ENCODE results near the gene UBE2H.
"Not testable (repeated sequence)": the region's sequence is repeated elsewhere in the genome, so short reads cannot be mapped to it uniquely, and the experiment has no call there.

UBE2H gene

GRCh38 chr7:129896568-129897382 lies 56.0 kb downstream of the UBE2H start:
- peaks cover 14% of the 10 kb centered on the region for H3K36me3 ChIP-seq (ENCODE audit: insufficient read depth, insufficient read length, low read length)
- no peaks in the 10 kb centered on the region for H3K27me3 ChIP-seq (ENCODE audit: insufficient read depth, insufficient read length)
- DNase-seq (ENCODE audit: low read depth, low spot score): no peak
- no peak overlapping the region for H3K9ac ChIP-seq (ENCODE audit: insufficient read length, low read depth)
- no peak for TF ChIP-seq YY1 (IDR thresholded peaks at IDR 0.05; ENCODE audit: insufficient read depth, insufficient read length)
- TF ChIP-seq SUZ12 (IDR thresholded peaks at IDR 0.05; ENCODE audit: extremely low read depth, insufficient read depth, insufficient read length): no peak
- no peak for TF ChIP-seq ZNF274 (IDR thresholded peaks at IDR 0.05; ENCODE audit: low read depth, low read length)
- no peak overlapping the region for H3K4me3 ChIP-seq (ENCODE audit: insufficient read length, low read depth)
- H3K4me1 ChIP-seq (ENCODE audit: insufficient read depth, insufficient read length): no peaks in the 10 kb centered on the region
- H3K9me3 ChIP-seq (ENCODE audit: insufficient read depth, low read length): no peaks in the 10 kb centered on the region

GRCh38 chr7:129894184-129894583 lies 58.6 kb downstream of the UBE2H start:
- DNase-seq (ENCODE audit: low read depth, low spot score); H3K9ac ChIP-seq (ENCODE audit: insufficient read length, low read depth); H3K36me3 ChIP-seq (ENCODE audit: insufficient read depth, insufficient read length, low read length); H3K4me3 ChIP-seq (ENCODE audit: insufficient read length, low read depth); H3K27me3 ChIP-seq (ENCODE audit: insufficient read depth, insufficient read length); H3K9me3 ChIP-seq (ENCODE audit: insufficient read depth, low read length); H3K4me1 ChIP-seq (ENCODE audit: insufficient read depth, insufficient read length): not testable (repeated sequence)

- no peaks in the 10 kb centered on the region for H3K4me1 ChIP-seq (ENCODE audit: insufficient read depth, insufficient read length)
- no peaks in the 10 kb centered on the region for H3K27me3 ChIP-seq (ENCODE audit: insufficient read depth, insufficient read length)
- no peak overlapping the region for H3K4me3 ChIP-seq (ENCODE audit: insufficient read length, low read depth)
- peaks cover 11% of the 10 kb centered on the region for H3K36me3 ChIP-seq (ENCODE audit: insufficient read depth, insufficient read length, low read length)
- no peak overlapping the region for H3K9ac ChIP-seq (ENCODE audit: insufficient read length, low read depth)
- TF ChIP-seq ZNF274 (IDR thresholded peaks at IDR 0.05; ENCODE audit: low read depth, low read length): no peak
- TF ChIP-seq YY1 (IDR thresholded peaks at IDR 0.05; ENCODE audit: insufficient read depth, insufficient read length): no peak
- no peak for TF ChIP-seq SUZ12 (IDR thresholded peaks at IDR 0.05; ENCODE audit: extremely low read depth, insufficient read depth, insufficient read length)
- no peak for DNase-seq (ENCODE audit: low read depth, low spot score)
- no peaks in the 10 kb centered on the region for H3K9me3 ChIP-seq (ENCODE audit: insufficient read depth, low read length)
These were observed 62.7 kb downstream of the UBE2H start for GRCh38 chr7:129890090-129890489.

- TF ChIP-seq ZNF274 (IDR thresholded peaks at IDR 0.05; ENCODE audit: low read depth, low read length): no peak
- no peak for TF ChIP-seq YY1 (IDR thresholded peaks at IDR 0.05; ENCODE audit: insufficient read depth, insufficient read length)
- TF ChIP-seq SUZ12 (IDR thresholded peaks at IDR 0.05; ENCODE audit: extremely low read depth, insufficient read depth, insufficient read length): no peak
- no peak overlapping the region for H3K4me3 ChIP-seq (ENCODE audit: insufficient read length, low read depth)
- H3K9me3 ChIP-seq (ENCODE audit: insufficient read depth, low read length): no peaks in the 10 kb centered on the region
- no peaks in the 10 kb centered on the region for H3K4me1 ChIP-seq (ENCODE audit: insufficient read depth, insufficient read length)
- no peaks in the 10 kb centered on the region for H3K27me3 ChIP-seq (ENCODE audit: insufficient read depth, insufficient read length)
- peaks cover 8% of the 10 kb centered on the region for H3K36me3 ChIP-seq (ENCODE audit: insufficient read depth, insufficient read length, low read length)
- no peak for DNase-seq (ENCODE audit: low read depth, low spot score)
- H3K9ac ChIP-seq (ENCODE audit: insufficient read length, low read depth): no peak overlapping the region
These were observed 63.5 kb downstream of the UBE2H start for GRCh38 chr7:129889133-129889844.

DNA sequence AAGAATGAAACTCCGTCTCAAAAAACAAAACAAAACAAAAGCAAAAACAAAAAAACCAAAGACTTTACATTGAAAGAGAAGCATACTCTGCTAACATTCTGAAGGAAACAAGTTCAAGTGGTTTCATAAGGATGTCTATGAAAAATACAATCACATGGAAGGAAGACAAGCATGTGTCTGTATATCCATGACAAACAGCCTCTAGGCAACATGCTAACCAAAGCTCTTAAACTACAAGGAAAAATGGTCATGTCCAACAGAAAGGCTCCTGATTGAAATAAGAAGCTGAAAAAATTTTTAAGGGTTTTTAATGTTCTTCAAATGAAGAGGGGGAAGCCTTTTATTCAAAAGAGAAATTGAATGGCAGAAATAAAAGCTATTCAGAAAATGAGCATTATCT lies 64.9 kb downstream of the UBE2H start:
- DNase-seq (ENCODE audit: low read depth, low spot score): no peak
- Histone ChIP-seq H3K9ac (ENCODE audit: insufficient read length, low read depth) (no peak overlapping the region), H3K27me3 (ENCODE audit: insufficient read depth, insufficient read length) (no peaks in the 10 kb centered on the region), H3K4me3 (ENCODE audit: insufficient read length, low read depth) (no peak overlapping the region), H3K4me1 (ENCODE audit: insufficient read depth, insufficient read length) (no peaks in the 10 kb centered on the region), H3K9me3 (ENCODE audit: insufficient read depth, low read length) (no peaks in the 10 kb centered on the region), H3K36me3 (ENCODE audit: insufficient read depth, insufficient read length, low read length) (peaks cover 8% of the 10 kb centered on the region)
- TF ChIP-seq ZNF274 (IDR thresholded peaks at IDR 0.05; ENCODE audit: low read depth, low read length): no peak
- TF ChIP-seq SUZ12 (IDR thresholded peaks at IDR 0.05; ENCODE audit: extremely low read depth, insufficient read depth, insufficient read length): no peak
- no peak for TF ChIP-seq YY1 (IDR thresholded peaks at IDR 0.05; ENCODE audit: insufficient read depth, insufficient read length)

DNA sequence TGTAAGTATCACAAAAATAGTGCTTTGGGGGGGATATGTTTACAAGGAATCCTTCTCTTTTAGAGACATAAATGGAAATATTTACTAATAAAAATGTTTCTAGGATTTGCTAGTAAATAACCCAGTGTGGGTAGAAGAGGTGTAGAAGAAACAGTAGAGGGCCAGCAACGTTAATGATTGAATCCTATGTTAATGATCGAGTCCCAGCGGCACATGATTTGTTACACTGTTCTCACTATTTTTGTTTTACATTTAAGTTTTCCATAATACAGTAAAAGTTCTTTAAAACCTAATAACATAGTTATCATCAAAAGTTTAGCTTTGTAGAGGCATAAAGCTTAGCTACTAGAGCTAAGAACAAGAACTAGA lies 66.0 kb downstream of the UBE2H start:
- H3K9ac ChIP-seq (ENCODE audit: insufficient read length, low read depth): no peak overlapping the region
- H3K4me3 ChIP-seq (ENCODE audit: insufficient read length, low read depth): no peak overlapping the region
- no peaks in the 10 kb centered on the region for H3K4me1 ChIP-seq (ENCODE audit: insufficient read depth, insufficient read length)
- TF ChIP-seq YY1 (IDR thresholded peaks at IDR 0.05; ENCODE audit: insufficient read depth, insufficient read length): no peak
- no peak for TF ChIP-seq ZNF274 (IDR thresholded peaks at IDR 0.05; ENCODE audit: low read depth, low read length)
- TF ChIP-seq SUZ12 (IDR thresholded peaks at IDR 0.05; ENCODE audit: extremely low read depth, insufficient read depth, insufficient read length): no peak
- no peak for DNase-seq (ENCODE audit: low read depth, low spot score)
- H3K36me3 ChIP-seq (ENCODE audit: insufficient read depth, insufficient read length, low read length): peaks cover 8% of the 10 kb centered on the region
- no peaks in the 10 kb centered on the region for H3K27me3 ChIP-seq (ENCODE audit: insufficient read depth, insufficient read length)
- no peaks in the 10 kb centered on the region for H3K9me3 ChIP-seq (ENCODE audit: insufficient read depth, low read length)

DNA sequence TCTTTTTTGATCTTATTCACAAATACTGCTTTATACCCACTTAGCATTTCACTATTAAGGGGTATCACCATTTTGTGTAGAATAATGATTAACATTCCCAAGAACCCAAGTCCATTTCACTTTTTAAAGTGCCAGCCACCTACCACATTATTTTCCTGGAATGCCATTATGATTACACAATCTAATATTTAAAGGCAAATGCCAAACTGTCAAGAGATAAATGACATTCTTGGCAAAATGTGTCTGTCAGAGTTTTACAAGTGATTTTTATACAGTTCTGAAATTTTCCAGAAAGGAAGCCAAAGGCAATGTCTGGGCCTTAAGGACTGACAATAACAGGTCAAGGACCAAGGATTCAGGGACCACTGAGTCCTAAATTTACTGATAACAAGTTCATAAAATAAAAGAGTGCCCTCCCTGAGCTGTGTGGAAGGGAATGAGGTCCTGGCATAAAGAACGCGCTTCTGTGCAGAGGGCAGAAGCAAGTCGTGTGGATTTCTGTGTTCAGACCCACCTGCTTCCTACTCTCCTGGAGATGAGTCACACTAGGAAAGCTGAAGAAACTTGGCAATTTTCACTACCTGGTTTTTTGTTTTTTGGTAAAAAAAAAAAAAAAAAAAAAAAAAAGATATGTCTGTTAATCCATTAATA lies 66.5 kb downstream of the UBE2H start:
- Histone ChIP-seq H3K4me1 (ENCODE audit: insufficient read depth, insufficient read length) (no peaks in the 10 kb centered on the region), H3K36me3 (ENCODE audit: insufficient read depth, insufficient read length, low read length) (peaks cover 8% of the 10 kb centered on the region), H3K4me3 (ENCODE audit: insufficient read length, low read depth) (no peak overlapping the region), H3K27me3 (ENCODE audit: insufficient read depth, insufficient read length) (no peaks in the 10 kb centered on the region), H3K9ac (ENCODE audit: insufficient read length, low read depth) (no peak overlapping the region), H3K9me3 (ENCODE audit: insufficient read depth, low read length) (no peaks in the 10 kb centered on the region)
- TF ChIP-seq ZNF274 (IDR thresholded peaks at IDR 0.05; ENCODE audit: low read depth, low read length) (no peak), YY1 (IDR thresholded peaks at IDR 0.05; ENCODE audit: insufficient read depth, insufficient read length) (no peak), SUZ12 (IDR thresholded peaks at IDR 0.05; ENCODE audit: extremely low read depth, insufficient read depth, insufficient read length) (no peak)
- DNase-seq (ENCODE audit: low read depth, low spot score): no peak

Data from NT2/D1 (cell line).